Erythroblast (primary cell): Measurements from ENCODE around the gene ST6GALNAC3.

ENCODE experiments used
- GATA1 ChIP-seq: IDR thresholded peaks from 2 replicates; pipeline ENCODE4 v1.6.1; 2011; ENCODE audit warnings: low read depth, mild to moderate bottlenecking, control low read depth, low read length, moderate library complexity
- POLR2A ChIP-seq: IDR thresholded peaks from 2 replicates; pipeline ENCODE4 v1.6.1; 2011; ENCODE audit warnings: mild to moderate bottlenecking, low read length

GRCh38 chr1:76661531-76661930 is 587.0 kb downstream of the ST6GALNAC3 start:
- TF ChIP-seq POLR2A (no peak), GATA1 (no peak)
